DOHH2 (cell line): ENCODE results near the gene SLC27A5.

Experiments
- CTCF ChIP-seq: fragments of 200-600 bp; sonication (generic); IDR thresholded peaks from one replicate; pipeline ENCODE4 v1.5.1; 2014; ENCODE audit warnings: antibody characterized with exemption, mild to moderate bottlenecking, low read depth, low read length; ENCODE audit not compliant: poor library complexity, severe bottlenecking
- EZH2phosphoT487 ChIP-seq: fragments of 200-600 bp; sonication (generic); IDR thresholded peaks from 2 replicates; pipeline ENCODE4 v1.6.1; 2017; ENCODE audit warnings: borderline replicate concordance, mild to moderate bottlenecking, antibody characterized with exemption, low read length, moderate library complexity, mixed read lengths

DNA sequence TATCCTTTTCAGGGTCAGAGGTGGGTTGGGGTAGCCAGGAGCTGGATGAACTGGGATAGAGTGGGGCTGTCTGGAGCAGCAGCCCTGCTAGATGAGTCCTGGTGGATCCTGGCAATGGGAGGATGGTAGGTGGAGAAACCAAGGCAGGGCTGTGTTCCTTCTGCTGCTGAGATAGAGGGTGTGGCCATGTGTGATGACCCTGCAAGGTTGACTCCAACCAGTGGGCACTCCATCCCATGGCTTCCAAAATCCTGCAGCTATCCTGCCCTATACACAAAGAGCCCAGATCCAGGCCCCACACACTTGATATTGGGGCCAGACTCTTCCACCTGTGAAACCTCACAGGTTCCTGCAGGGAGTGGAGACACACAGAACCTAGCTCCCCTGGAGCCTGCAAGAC is 38.0 kb downstream of the SLC27A5 start:
- TF ChIP-seq EZH2phosphoT487 = no peak
- TF ChIP-seq CTCF = no peak
